ENCODE results near the gene PCDHGB5.

Gene PCDHGB5

DNA sequence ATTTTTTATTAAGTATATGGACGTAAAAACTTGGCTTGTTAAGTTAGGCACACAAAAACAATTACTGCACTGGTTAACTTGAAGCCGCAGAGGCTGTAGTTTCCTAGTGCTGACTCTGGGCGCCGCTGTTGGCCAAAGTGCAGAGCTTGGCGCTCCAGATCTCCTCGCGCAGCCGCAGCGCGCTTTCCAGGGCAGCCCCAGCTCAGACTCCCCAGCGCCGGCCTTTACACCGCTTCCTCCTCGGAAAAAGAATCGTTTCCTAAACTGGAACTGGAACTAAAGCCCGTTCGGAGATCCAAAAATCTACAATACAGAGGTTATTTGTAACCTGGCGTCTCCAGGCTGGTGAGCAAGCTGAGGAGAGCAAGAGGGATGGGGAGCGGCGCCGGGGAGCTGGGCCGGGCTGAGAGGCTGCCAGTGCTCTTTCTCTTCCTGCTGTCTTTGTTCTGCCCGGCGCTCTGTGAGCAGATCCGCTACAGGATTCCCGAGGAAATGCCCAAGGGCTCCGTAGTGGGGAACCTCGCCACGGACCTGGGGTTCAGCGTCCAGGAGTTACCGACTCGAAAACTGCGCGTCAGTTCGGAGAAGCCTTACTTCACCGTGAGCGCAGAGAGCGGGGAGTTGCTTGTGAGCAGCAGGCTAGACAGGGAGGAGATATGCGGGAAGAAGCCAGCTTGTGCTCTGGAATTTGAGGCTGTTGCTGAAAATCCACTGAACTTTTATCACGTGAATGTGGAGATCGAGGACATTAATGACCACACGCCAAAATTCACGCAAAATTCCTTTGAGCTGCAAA is at the start of gene PCDHGB5:
Gene PCDHGB5, plus strand, starts transcription at position 192 of the 796 bp plus-strand sequence. Its CDS starts 181 bp downstream, at position 373.
- peak within 1 kb of the TSS; percentile 48 for H3K4me3 ChIP-seq (ENCODE audit: low read length)
- peak; percentile 59 for DNase-seq (ENCODE audit: low read depth)
- TF ChIP-seq, protein P1, sequence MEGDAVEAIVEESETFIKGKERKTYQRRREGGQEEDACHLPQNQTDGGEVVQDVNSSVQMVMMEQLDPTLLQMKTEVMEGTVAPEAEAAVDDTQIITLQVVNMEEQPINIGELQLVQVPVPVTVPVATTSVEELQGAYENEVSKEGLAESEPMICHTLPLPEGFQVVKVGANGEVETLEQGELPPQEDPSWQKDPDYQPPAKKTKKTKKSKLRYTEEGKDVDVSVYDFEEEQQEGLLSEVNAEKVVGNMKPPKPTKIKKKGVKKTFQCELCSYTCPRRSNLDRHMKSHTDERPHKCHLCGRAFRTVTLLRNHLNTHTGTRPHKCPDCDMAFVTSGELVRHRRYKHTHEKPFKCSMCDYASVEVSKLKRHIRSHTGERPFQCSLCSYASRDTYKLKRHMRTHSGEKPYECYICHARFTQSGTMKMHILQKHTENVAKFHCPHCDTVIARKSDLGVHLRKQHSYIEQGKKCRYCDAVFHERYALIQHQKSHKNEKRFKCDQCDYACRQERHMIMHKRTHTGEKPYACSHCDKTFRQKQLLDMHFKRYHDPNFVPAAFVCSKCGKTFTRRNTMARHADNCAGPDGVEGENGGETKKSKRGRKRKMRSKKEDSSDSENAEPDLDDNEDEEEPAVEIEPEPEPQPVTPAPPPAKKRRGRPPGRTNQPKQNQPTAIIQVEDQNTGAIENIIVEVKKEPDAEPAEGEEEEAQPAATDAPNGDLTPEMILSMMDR (IDR thresholded peaks at IDR 0.05; ENCODE audit: insufficient read depth, low read depth, low read length, missing control alignments): peak; percentile 66

DNA sequence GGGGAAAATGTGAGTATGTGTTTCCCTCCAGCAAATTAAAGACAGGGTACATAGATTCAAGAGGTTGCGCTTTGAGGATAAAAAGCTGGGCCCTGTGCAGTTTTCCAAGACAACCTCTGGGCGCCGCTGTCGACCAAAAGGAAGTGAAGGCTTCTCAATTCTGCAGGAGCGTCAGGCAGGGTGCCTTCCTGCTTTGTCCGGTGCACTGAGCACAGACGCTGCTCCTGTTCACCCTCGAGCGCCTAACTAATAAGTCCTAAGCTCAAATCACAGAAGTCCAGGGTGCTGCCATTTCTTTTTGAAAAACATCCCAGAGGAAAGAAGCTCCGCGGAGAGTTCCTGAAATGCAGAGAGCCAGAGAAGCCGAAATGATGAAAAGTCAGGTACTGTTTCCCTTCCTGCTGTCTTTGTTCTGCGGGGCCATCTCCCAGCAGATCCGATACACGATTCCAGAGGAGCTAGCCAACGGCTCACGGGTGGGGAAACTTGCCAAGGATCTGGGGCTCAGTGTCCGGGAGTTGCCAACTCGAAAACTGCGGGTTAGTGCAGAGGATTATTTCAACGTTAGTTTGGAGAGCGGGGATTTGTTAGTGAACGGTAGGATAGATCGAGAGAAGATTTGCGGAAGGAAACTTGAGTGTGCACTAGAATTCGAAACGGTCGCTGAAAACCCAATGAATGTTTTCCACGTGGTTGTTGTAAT is 47.7 kb upstream of the PCDHGB5 start, which contains the start of gene PCDHGB1:
Gene PCDHGB1, plus strand, starts transcription at position 183 of the 703 bp plus-strand sequence. Its CDS starts 162 bp downstream, at position 345.
- H3K4me3 ChIP-seq (ENCODE audit: low read length): peak within 1 kb of the TSS; percentile 15
- TF ChIP-seq, protein P1 (IDR thresholded peaks at IDR 0.05; ENCODE audit: insufficient read depth, low read depth, low read length, missing control alignments): peak; percentile 42
- DNase-seq (ENCODE audit: low read depth): peak; percentile 38

DNA sequence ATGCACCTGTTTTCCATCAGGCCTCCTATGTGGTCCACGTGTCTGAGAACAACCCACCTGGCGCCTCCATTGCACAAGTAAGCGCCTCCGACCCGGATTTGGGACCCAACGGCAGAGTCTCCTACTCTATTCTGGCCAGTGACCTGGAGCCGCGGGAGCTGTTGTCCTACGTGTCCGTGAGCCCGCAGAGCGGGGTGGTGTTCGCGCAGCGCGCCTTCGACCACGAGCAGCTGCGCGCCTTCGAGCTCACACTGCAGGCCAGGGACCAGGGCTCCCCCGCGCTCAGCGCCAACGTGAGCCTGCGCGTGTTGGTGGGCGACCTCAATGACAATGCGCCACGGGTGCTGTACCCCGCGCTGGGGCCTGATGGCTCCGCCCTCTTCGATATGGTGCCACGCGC is 46.2 kb upstream of the PCDHGB5 start:
- no peak overlapping the region for H3K4me3 ChIP-seq (ENCODE audit: low read length)
- DNase-seq (ENCODE audit: low read depth): no peak
- TF ChIP-seq, protein P1 (IDR thresholded peaks at IDR 0.05; ENCODE audit: insufficient read depth, low read depth, low read length, missing control alignments): no peak

DNA sequence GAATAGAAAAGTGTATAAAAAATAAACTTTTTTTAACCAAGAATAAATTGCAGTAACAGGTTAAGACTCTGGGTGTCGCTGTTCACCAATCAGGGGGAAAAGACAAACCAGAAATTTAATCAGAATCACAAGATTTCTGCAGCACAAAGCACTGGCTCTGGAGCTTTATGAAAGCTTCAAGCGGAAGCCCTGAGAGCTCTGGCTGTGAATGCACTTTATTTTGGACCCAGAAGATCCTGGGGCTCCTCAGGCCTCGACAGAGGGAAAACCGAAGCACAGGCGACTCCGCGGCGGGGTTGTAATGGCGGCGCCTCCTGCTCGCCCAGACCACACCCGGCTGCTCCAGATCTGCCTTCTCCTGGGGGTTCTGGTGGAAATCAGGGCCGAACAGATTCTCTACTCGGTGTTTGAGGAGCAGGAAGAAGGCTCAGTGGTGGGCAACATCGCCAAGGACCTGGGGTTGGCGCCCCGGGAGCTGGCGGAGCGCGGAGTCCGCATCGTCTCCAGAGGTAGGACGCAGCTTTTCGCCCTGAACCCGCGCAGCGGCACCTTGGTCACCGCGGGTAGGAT is 42.8 kb upstream of the PCDHGB5 start, which contains the start of gene PCDHGA4:
Gene PCDHGA4, plus strand, starts transcription at position 122 of the 570 bp plus-strand sequence. Its CDS starts 87 bp downstream, at position 209.
- TF ChIP-seq, protein P1 (IDR thresholded peaks at IDR 0.05; ENCODE audit: insufficient read depth, low read depth, low read length, missing control alignments): peak; percentile 26
- peak within 1 kb of the TSS; percentile 6 for H3K4me3 ChIP-seq (ENCODE audit: low read length)
- DNase-seq (ENCODE audit: low read depth): no peak

DNA sequence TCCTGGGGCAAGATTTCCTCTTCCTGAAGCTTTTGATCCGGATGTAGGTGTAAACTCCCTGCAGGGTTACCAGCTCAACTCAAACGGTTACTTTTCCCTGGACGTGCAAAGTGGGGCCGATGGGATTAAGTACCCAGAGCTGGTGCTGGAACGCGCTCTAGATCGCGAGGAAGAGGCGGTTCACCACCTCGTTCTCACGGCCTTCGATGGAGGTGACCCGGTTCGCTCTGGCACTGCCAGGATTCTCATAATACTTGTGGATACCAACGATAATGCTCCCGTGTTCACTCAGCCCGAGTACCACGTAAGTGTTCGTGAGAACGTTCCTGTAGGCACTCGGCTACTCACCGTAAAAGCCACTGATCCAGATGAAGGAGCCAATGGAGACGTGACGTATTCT is 42.1 kb upstream of the PCDHGB5 start:
- no peak overlapping the region for H3K4me3 ChIP-seq (ENCODE audit: low read length)
- DNase-seq (ENCODE audit: low read depth): no peak
- TF ChIP-seq, protein P1 (IDR thresholded peaks at IDR 0.05; ENCODE audit: insufficient read depth, low read depth, low read length, missing control alignments): no peak

DNA sequence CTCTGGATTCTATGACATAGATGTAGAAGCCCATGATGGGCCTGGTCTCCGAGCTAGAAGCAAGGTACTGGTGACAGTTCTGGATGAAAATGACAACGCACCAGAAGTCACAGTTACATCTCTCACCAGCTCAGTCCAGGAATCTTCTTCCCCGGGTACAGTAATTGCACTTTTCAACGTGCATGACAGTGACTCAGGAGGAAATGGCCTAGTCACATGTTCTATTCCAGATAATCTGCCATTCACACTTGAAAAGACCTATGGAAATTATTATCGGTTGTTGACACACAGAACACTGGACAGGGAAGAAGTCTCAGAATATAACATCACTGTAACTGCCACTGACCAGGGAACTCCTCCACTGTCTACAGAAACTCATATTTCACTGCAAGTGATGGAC is 41.6 kb upstream of the PCDHGB5 start:
- DNase-seq (ENCODE audit: low read depth): no peak
- TF ChIP-seq, protein P1 (IDR thresholded peaks at IDR 0.05; ENCODE audit: insufficient read depth, low read depth, low read length, missing control alignments): no peak
- H3K4me3 ChIP-seq (ENCODE audit: low read length): no peak overlapping the region

Measured in epithelial cell of esophagus (primary cell).